HG02759 (cell line): Measurements from ENCODE around the gene SLC44A1.

Experiments used
- ATAC-seq: cut with Tn5 transposase; IDR thresholded peaks from one replicate; pipeline ENCODE4 v1.9.1; 2021; ENCODE audit warnings: mild to moderate bottlenecking, moderate library complexity; ENCODE audit not compliant: unreplicated experiment

SLC44A1 gene

GRCh38 chr9:105419816-105420597 is 175.6 kb downstream of the SLC44A1 start:
- ATAC-seq, result no peak

GRCh38 chr9:105421154-105421553 is 176.7 kb downstream of the SLC44A1 start:
- ATAC-seq, result no peak

GRCh38 chr9:105421864-105422263 is 177.4 kb downstream of the SLC44A1 start:
- no peak for ATAC-seq

- ATAC-seq, result peak; percentile 63
Measured at GRCh38 chr9:105425816-105426433, 181.5 kb downstream of the SLC44A1 start.

- no peak for ATAC-seq
Measured at GRCh38 chr9:105426657-105427056, 182.2 kb downstream of the SLC44A1 start.

GRCh38 chr9:105431424-105432246 is 187.2 kb downstream of the SLC44A1 start:
- ATAC-seq, result no peak

GRCh38 chr9:105432247-105432842 is 187.9 kb downstream of the SLC44A1 start:
- ATAC-seq, result no peak

- ATAC-seq, result no peak
Measured at GRCh38 chr9:105435453-105435852, 191.0 kb downstream of the SLC44A1 start.

- ATAC-seq, result no peak
Measured at GRCh38 chr9:105436783-105437182, 192.3 kb downstream of the SLC44A1 start.

GRCh38 chr9:105437704-105438103 is 193.3 kb downstream of the SLC44A1 start:
- no peak for ATAC-seq

GRCh38 chr9:105438141-105438806 is 193.8 kb downstream of the SLC44A1 start:
- no peak for ATAC-seq

GRCh38 chr9:105439428-105439827 is 195.0 kb downstream of the SLC44A1 start:
- no peak for ATAC-seq

- ATAC-seq, result no peak
Measured at GRCh38 chr9:105441616-105442160, 197.2 kb downstream of the SLC44A1 start.

GRCh38 chr9:105443121-105443520 is 198.7 kb downstream of the SLC44A1 start:
- no peak for ATAC-seq

- no peak for ATAC-seq
Measured at GRCh38 chr9:105444130-105444529, 199.7 kb downstream of the SLC44A1 start.

GRCh38 chr9:105445203-105445881 is 200.9 kb downstream of the SLC44A1 start:
- ATAC-seq, result no peak

- no peak for ATAC-seq
Measured at GRCh38 chr9:105447386-105447813, 202.9 kb downstream of the SLC44A1 start.

- peak; percentile 96 for ATAC-seq
Measured at GRCh38 chr9:105447814-105448812, 203.7 kb downstream of the SLC44A1 start, which contains the start of gene FSD1L. FSD1L (plus strand) TSS chr9:105448034; CDS start chr9:105448221, 187 bp downstream.
